Measurements from ENCODE around the gene IL6. TPM values are rescaled to one million over a fixed set of nuclear protein-coding genes. Genes with fewer than 3 reads are reported as not detected.

IL6 gene
- total and polyA plus RNA-seq, 2 of the 8 experiments (the other 6 are each of a cell fraction or from before 2014, with no cell fraction given), result 0.12 to 0.41 TPM

DNA sequence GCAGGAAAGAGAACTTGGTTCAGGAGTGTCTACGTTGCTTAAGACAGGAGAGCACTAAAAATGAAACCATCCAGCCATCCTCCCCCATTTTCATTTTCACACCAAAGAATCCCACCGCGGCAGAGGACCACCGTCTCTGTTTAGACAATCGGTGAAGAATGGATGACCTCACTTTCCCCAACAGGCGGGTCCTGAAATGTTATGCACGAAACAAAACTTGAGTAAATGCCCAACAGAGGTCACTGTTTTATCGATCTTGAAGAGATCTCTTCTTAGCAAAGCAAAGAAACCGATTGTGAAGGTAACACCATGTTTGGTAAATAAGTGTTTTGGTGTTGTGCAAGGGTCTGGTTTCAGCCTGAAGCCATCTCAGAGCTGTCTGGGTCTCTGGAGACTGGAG is 1.4 kb upstream of the IL6 start:
- Histone ChIP-seq H3K4me2 (ENCODE audit: insufficient read depth in 1 of 2, low read depth in 2 of 2, low read length in 2 of 2) (no peak overlapping the region), H2BK5ac (ENCODE audit: low read depth, low read length) (no peak overlapping the region), H3K9ac (replicated peaks in 1 of 4; ENCODE audit: extremely low read depth in 1 of 4, low read depth in 3 of 4, low read length in 3 of 4) (no peak overlapping the region), H4K8ac (ENCODE audit: extremely low read depth, insufficient read depth, low read length) (no peak overlapping the region), H4K91ac (replicated peaks; ENCODE audit: insufficient read length, low read length) (no peak overlapping the region), H3K9me3 (ENCODE audit: insufficient read depth in 2 of 2, low read depth in 1 of 2, low read length in 1 of 2) (no peaks in the 10 kb centered on the region), H3K27ac (ENCODE audit: low read depth, low read length) (no peak overlapping the region), H2BK12ac (ENCODE audit: low read depth, low read length) (peak overlapping the region; percentile 65), H2BK20ac (ENCODE audit: low read length) (no peak overlapping the region; the same call in 1 of the 2 replicates), H3K18ac (ENCODE audit: extremely low read depth, low read length) (peak overlapping the region; percentile 80), H3K4me1 (replicated peaks in 1 of 4; ENCODE audit: control insufficient read depth in 3 of 4, insufficient read depth in 4 of 4, low read length in 3 of 4) (peaks cover 4 to 9% (median 5%) of the 10 kb centered on the region in 4 experiments), H4K5ac (ENCODE audit: insufficient read length, low read depth, low read length) (no peak overlapping the region), H3K23me2 (ENCODE audit: low read depth, low read length) (no peaks in the 10 kb centered on the region), H3K79me1 (ENCODE audit: low read depth, low read length) (no peaks in the 10 kb centered on the region), H2AFZ (ENCODE audit: low read length) (no peak overlapping the region), H3K4ac (replicated peaks; ENCODE audit: insufficient read length, low read depth, low read length) (no peak overlapping the region), H3K23ac (ENCODE audit: insufficient read length) (no peak overlapping the region), H3K79me2 (ENCODE audit: control insufficient read depth in 1 of 2, insufficient read depth in 2 of 2, low read length in 2 of 2) (no peaks in the 10 kb centered on the region), H2BK120ac (replicated peaks; ENCODE audit: low read depth, low read length) (peak overlapping the region; percentile 8), H3K14ac (ENCODE audit: insufficient read length) (no peak overlapping the region), H3K56ac (replicated peaks; ENCODE audit: insufficient read length, low read depth, low read length) (no peak overlapping the region), H2BK15ac (ENCODE audit: low read length) (no peak overlapping the region), H3K36me3 (ENCODE audit: control insufficient read depth in 2 of 4, insufficient read depth in 4 of 4, low read length in 3 of 4) (no peaks in the 10 kb centered on the region), H2AK5ac (ENCODE audit: low read depth, low read length) (0 out of 2 replicates have a peak overlapping the region, but pooled peaks have one; percentile 18), H4K20me1 (replicated peaks in 1 of 2; ENCODE audit: control insufficient read depth in 1 of 2, insufficient read depth in 2 of 2, low read length in 2 of 2) (no peaks in the 10 kb centered on the region), H3K27me3 (replicated peaks in 1 of 4; ENCODE audit: control insufficient read depth in 3 of 4, extremely low read depth in 1 of 4, insufficient read depth in 3 of 4, low read length in 3 of 4) (peaks cover 0 to 3% (median 0%) of the 10 kb centered on the region in 4 experiments; a peak in 2 of 7 replicates), H3K4me3 (ENCODE audit: extremely low read depth in 1 of 4, insufficient read depth in 2 of 4, low read depth in 3 of 4, low read length in 4 of 4) (no peak overlapping the region)
- TF ChIP-seq POLR2AphosphoS5 (IDR thresholded peaks at IDR 0.05; ENCODE audit: low read depth, low read length), result no peak
- TF ChIP-seq, protein P1, sequence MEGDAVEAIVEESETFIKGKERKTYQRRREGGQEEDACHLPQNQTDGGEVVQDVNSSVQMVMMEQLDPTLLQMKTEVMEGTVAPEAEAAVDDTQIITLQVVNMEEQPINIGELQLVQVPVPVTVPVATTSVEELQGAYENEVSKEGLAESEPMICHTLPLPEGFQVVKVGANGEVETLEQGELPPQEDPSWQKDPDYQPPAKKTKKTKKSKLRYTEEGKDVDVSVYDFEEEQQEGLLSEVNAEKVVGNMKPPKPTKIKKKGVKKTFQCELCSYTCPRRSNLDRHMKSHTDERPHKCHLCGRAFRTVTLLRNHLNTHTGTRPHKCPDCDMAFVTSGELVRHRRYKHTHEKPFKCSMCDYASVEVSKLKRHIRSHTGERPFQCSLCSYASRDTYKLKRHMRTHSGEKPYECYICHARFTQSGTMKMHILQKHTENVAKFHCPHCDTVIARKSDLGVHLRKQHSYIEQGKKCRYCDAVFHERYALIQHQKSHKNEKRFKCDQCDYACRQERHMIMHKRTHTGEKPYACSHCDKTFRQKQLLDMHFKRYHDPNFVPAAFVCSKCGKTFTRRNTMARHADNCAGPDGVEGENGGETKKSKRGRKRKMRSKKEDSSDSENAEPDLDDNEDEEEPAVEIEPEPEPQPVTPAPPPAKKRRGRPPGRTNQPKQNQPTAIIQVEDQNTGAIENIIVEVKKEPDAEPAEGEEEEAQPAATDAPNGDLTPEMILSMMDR (IDR thresholded peaks at IDR 0.05; ENCODE audit: control extremely low read depth in 1 of 3, insufficient read depth in 1 of 3, low read depth in 1 of 3, low read length in 3 of 3), result peak in 2 of 3 experiments; percentile 13 to 27; a peak in 2 of 4 replicates
- no peak for TF ChIP-seq TEAD4 (IDR thresholded peaks at IDR 0.05; ENCODE audit: low read depth, low read length)
- TF ChIP-seq BACH1 (IDR thresholded peaks at IDR 0.05; ENCODE audit: low read length), result no peak
- no peak for TF ChIP-seq CBX8 (IDR thresholded peaks at IDR 0.05; ENCODE audit: borderline replicate concordance, low read depth, low read length)
- peak; percentile 14 to 39; a peak in 2 of 4 replicates for TF ChIP-seq RAD21 (IDR thresholded peaks at IDR 0.05 in 1 of 2, conservative IDR thresholded peaks at IDR 0.05 in 1 of 2; ENCODE audit: low read depth in 2 of 2, low read length in 2 of 2)
- ChIA-PET CTCF (ENCODE audit: partially characterized antibody) (interaction anchor here (0.6 to 16.8 kb wide), 40 partner anchors 8 to 330 kb away, joined by 3 to 385 read pairs (median 4); no protein-coding TSS in a partner anchor), POLR2A (ENCODE audit: partially characterized antibody) (interaction anchor here (6.1 kb wide), 1 partner anchor 164 kb away, joined by 52 read pairs; no protein-coding TSS in a partner anchor)
- 85% methylated on average over 9 of the region's 9 CpGs; no CpG with 5 or more reads in 1 of the 2 experiments for WGBS, 2 experiments (ENCODE audit: extremely low coverage in 1 of 2, insufficient coverage in 1 of 2, insufficient read length in 1 of 2, insufficient replicate concordance in 2 of 2, low coverage in 1 of 2, low lambda C conversion rate in 2 of 2, missing lambda C conversion rate in 1 of 2)
- no peak for DNase-seq (ENCODE audit: low read depth in 1 of 2, low spot score in 2 of 2)
- FAIRE-seq, result no peak
